ENCODE data around the gene TCF4.

Gene TCF4

DNA sequence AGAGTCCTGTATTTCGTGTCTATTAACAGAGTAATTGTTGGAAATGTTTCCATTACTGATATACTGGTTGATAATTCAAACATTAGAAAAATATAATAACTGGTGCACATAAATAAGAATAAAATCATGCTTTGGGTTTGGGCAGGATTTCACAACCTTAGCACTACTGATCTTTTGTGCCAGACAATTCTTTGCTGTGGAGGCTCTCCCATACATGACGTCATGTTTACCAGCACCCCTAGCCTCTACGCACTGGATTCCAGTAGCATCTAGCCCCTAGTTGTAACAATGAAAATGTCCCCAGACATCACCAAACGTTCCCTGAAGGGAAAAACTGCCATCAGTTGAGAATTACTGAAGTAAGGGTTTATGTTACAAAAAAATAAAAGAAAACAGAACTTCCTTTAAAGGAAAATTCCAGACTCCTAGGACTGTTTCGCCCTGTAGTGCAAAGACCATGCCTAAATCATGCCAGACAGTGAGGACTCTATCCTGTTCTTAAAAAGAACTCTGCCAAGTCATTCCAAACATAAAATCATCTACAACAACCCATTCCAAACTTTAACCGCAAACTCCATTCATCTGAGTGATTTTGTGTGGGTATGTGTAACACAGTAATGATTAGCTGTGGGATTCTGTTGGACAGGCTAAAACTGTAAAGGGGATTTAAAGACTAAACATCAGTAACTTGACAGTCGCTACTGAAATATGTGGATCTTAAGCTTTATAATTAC lies 315.3 kb downstream of the TCF4 start:
- TF ChIP-seq, protein P1, sequence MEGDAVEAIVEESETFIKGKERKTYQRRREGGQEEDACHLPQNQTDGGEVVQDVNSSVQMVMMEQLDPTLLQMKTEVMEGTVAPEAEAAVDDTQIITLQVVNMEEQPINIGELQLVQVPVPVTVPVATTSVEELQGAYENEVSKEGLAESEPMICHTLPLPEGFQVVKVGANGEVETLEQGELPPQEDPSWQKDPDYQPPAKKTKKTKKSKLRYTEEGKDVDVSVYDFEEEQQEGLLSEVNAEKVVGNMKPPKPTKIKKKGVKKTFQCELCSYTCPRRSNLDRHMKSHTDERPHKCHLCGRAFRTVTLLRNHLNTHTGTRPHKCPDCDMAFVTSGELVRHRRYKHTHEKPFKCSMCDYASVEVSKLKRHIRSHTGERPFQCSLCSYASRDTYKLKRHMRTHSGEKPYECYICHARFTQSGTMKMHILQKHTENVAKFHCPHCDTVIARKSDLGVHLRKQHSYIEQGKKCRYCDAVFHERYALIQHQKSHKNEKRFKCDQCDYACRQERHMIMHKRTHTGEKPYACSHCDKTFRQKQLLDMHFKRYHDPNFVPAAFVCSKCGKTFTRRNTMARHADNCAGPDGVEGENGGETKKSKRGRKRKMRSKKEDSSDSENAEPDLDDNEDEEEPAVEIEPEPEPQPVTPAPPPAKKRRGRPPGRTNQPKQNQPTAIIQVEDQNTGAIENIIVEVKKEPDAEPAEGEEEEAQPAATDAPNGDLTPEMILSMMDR (IDR thresholded peaks at IDR 0.05; ENCODE audit: control extremely low read depth, extremely low read depth, low read depth, missing control alignments) = no peak
- no peak for DNase-seq (ENCODE audit: extremely low spot score)
- CTCF ChIA-PET = interaction anchor here (1.0 to 7.2 kb wide), 4 partner anchors 10 to 38 kb away, joined by 3 to 69 read pairs (median 7); no protein-coding TSS in a partner anchor
- POLR2A ChIA-PET = no interaction called here

DNA sequence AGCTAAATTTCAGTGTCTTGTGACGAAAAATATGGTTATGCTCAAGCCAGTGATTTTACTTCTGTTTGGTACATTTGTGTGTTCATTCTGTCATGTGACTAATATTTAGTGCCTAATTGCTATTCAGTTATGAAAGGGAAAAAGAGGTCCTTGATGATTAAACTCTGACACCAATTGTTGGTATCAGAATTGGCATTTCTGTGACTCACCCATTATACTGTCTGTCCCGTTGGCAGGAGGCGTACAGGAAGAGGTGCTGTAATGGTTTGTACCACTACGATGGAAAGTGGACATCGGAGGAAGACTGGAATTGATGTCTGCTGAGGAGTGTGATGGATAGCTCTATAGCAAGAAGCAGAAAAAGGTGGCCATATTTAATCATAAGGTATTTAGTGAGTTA lies 318.4 kb downstream of the TCF4 start:
- TF ChIP-seq, protein P1 (IDR thresholded peaks at IDR 0.05; ENCODE audit: control extremely low read depth, extremely low read depth, low read depth, missing control alignments) = no peak
- CTCF ChIA-PET = interaction anchor here (1.0 to 4.4 kb wide), 11 partner anchors 9 to 73 kb away, joined by 3 to 41 read pairs (median 6); no protein-coding TSS in a partner anchor
- no peak for DNase-seq (ENCODE audit: extremely low spot score)
- POLR2A ChIA-PET = no interaction called here

DNA sequence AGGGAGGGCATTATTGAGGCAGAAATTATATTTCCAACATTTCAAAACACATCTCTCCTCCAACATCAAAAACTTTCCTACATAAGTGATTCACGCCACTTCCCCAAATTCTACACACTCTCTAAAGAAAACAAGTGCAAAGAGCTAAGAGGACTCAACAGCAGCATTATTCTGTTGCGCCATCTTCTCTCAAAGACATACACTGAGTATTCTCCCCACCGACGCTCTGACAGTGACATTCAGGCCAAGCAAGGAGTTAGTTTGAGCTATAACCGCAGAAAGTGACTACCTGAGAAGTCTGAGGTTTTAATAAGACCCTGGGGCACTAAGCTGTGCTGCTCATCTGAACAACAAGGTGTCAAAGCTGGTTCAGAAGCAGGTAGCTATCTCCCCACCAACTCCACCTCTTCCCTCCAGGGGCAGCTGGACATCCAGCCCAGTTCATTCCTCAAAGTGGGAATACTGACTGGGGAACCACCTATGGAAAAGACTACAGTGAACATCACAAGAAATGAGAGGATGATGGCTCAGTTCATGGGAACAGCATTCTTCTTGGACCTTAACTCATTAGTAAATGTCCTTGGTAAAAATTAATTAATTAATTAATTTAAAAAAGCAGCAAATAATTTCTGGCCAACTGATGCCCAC lies 319.2 kb downstream of the TCF4 start:
- CTCF ChIA-PET = interaction anchor here (0.9 to 4.4 kb wide), 14 partner anchors 9 to 74 kb away, joined by 3 to 41 read pairs (median 5); no protein-coding TSS in a partner anchor
- no peak for DNase-seq (ENCODE audit: extremely low spot score)
- TF ChIP-seq, protein P1 (IDR thresholded peaks at IDR 0.05; ENCODE audit: control extremely low read depth, extremely low read depth, low read depth, missing control alignments) = no peak
- POLR2A ChIA-PET = interaction anchor here (1.3 to 1.8 kb wide), 3 partner anchors 17 to 53 kb away, joined by 4 to 10 read pairs (median 5); no protein-coding TSS in a partner anchor

DNA sequence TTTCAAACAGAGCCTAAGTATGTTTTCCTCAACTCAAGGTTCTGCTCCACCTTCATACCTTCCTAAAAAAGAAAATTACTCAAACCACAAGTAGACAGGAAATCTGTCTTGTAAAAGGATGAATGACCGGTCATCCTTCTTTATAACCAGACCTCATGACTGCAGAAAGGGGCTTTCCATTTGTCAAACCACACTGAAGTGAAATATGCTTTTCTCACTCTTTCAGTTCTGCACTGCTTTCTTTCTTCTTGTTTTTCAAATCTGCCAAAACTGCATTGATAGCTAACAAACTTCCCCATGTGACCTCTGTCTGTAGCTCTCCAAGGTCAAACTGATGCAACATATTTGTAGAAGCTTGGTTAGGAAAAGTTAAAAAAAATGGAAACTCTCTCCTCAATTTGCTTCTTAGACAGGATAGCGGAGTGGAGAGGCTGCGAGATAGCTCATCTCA lies 319.8 kb downstream of the TCF4 start:
- DNase-seq (ENCODE audit: extremely low spot score) = peak; percentile 33
- TF ChIP-seq, protein P1 (IDR thresholded peaks at IDR 0.05; ENCODE audit: control extremely low read depth, extremely low read depth, low read depth, missing control alignments) = no peak
- CTCF ChIA-PET = interaction anchor here (0.9 to 4.4 kb wide), 17 partner anchors 10 to 56 kb away, joined by 3 to 41 read pairs (median 5); no protein-coding TSS in a partner anchor
- POLR2A ChIA-PET = interaction anchor here (1.3 to 1.8 kb wide), 3 partner anchors 17 to 54 kb away, joined by 4 to 10 read pairs (median 5); no protein-coding TSS in a partner anchor

DNA sequence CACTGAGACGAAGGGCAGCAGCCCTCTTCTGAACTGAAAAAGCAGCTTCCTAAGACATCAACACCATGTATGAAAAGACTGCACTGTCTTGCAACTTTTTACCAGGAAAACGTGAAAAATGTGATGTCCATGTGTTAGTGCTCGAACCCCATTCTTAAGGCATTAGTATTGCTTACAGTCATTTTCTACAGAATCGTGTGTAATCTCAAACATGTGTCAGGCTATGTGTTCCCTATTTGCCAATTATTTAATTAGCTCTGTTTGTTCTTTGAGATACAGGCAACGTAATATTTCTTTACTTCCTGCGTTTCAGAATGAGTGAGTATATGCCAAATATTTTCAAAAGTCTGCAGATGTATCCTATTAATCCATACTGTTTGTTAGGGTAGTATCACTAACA lies 321.0 kb downstream of the TCF4 start:
- TF ChIP-seq, protein P1 (IDR thresholded peaks at IDR 0.05; ENCODE audit: control extremely low read depth, extremely low read depth, low read depth, missing control alignments) = no peak
- DNase-seq (ENCODE audit: extremely low spot score) = no peak
- POLR2A ChIA-PET = interaction anchor here (0.9 kb wide), 1 partner anchor 55 kb away, joined by 3 read pairs; no protein-coding TSS in a partner anchor
- CTCF ChIA-PET = interaction anchor here (0.9 to 2.7 kb wide), 9 partner anchors 9 to 51 kb away, joined by 3 to 17 read pairs (median 5); no protein-coding TSS in a partner anchor

DNA sequence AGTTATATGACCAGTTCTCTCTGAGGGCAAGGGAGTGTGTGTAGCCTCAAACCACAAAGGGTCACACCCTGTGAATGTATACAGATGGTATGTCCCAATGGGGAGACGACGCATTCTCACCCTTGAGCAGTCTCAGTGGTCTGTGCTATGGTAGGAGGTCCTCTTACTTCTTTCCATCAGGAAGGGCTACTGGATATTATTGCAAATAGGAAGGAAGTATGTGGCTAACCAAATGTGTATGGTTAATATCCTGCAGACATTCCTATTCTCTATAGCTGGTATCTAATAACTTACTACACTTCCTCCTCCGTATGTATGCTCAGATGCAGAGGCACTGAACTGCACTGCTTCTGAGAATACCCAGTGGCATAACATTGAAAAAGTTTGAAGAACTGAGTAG lies 322.0 kb downstream of the TCF4 start:
- CTCF ChIA-PET = interaction anchor here (0.9 to 2.7 kb wide), 6 partner anchors 10 to 56 kb away, joined by 3 to 17 read pairs (median 4); no protein-coding TSS in a partner anchor
- TF ChIP-seq, protein P1 (IDR thresholded peaks at IDR 0.05; ENCODE audit: control extremely low read depth, extremely low read depth, low read depth, missing control alignments) = no peak
- DNase-seq (ENCODE audit: extremely low spot score) = no peak
- POLR2A ChIA-PET = no interaction called here
